ENCODE results near the gene ARRDC2.

- no peak for TF ChIP-seq CTCF (IDR thresholded peaks at IDR 0.05)
- no peak for TF ChIP-seq POLR2A (IDR thresholded peaks at IDR 0.05)
These were observed 34.2 kb upstream of the ARRDC2 start for GRCh38 chr19:17973759-17974158.
